Measurements from ENCODE around the gene GPR84. TPM values are rescaled to one million over a fixed set of nuclear protein-coding genes. Genes with fewer than 3 reads are reported as not detected.

GPR84 gene
- total and polyA plus RNA-seq, 12 donors = 0.18 to 6.8 (median 1.2) TPM; not detected in 1

- H3K27me3 ChIP-seq = no peaks in the 10 kb centered on the region
- TF ChIP-seq CTCF (IDR thresholded peaks at IDR 0.05) (peak; percentile 55 to 74 (median 68)), POLR2A (IDR thresholded peaks at IDR 0.05) (peak; percentile 67 to 83)
- H3K4me3 ChIP-seq = peak within 1 kb of the TSS; percentile 12 to 70 (median 64)
- H3K36me3 ChIP-seq (replicated peaks in 1 of 2) = no peaks in the 10 kb centered on the region
- H3K9me3 ChIP-seq (replicated peaks in 1 of 3) = no peaks in the 10 kb centered on the region
- intact Hi-C loops (cut with DNase I) = no loop called here
- peak within 1 kb of the TSS; percentile 45 to 91 (median 79) for H3K27ac ChIP-seq
- peaks cover 0 to 41% of the 10 kb centered on the region in 2 donors for H3K4me1 ChIP-seq (replicated peaks in 1 of 2)
- WGBS, 4 donors = 1 to 2% (median 2%) methylated on average over 31 to 34 of the region's 34 CpGs
- DNase-seq = peak; percentile 94 to 99 (median 98)
These were observed 39.5 kb downstream of the GPR84 start, which contains the start of gene COPZ1 for GRCh38 chr12:54324617-54325441. Gene COPZ1 (plus strand): TSS chr12:54325131. CDS start chr12:54325164, 33 bp downstream.

- TF ChIP-seq POLR2A (IDR thresholded peaks at IDR 0.05) (no peak), CTCF (IDR thresholded peaks at IDR 0.05) (no peak)
- Histone ChIP-seq H3K27ac (no peak overlapping the region), H3K27me3 (no peaks in the 10 kb centered on the region), H3K4me3 (no peak overlapping the region), H3K9me3 (replicated peaks in 1 of 3) (no peaks in the 10 kb centered on the region), H3K36me3 (replicated peaks in 1 of 2) (no peaks in the 10 kb centered on the region), H3K4me1 (replicated peaks in 1 of 2) (peaks cover 0 to 9% of the 10 kb centered on the region in 2 donors)
- DNase-seq = no peak
- WGBS, 4 donors = 77 to 95% (median 84%) methylated on average over 5 of the region's 5 CpGs
- intact Hi-C loops (cut with DNase I) = no loop called here
These were observed 42.9 kb downstream of the GPR84 start for GRCh38 chr12:54321363-54321762.

MicroRNAs encoded within 50 kb of the gene (microRNA counts, 767-probe panel; counts per million panel counts)
- microRNA hsa-miR-148b-3p = 5,718 to 6,692 counts per million in 2 donors

Small RNAs within 50 kb of the gene (microRNA-seq; reads per million reads assigned to microRNA genes)
- gene MIR148B = 181 to 261 (median 256) reads per million in 3 donors

Small RNAs within 50 kb of the gene (small RNA-seq; reads per million reads assigned to genes)
- gene MIR148B (87.7 to 134 reads per million in 2 donors), gene RN7SL744P (0 reads per million in 2 donors), gene RNU6-950P (0 reads per million in 2 donors)

Other genes with a start within 250 kb of the GPR84 start
- 10 to 100 TPM; 29.9 to 52.4 (median 38.8) TPM for gene SMUG1, start 175.5 kb downstream of the GPR84 start, total RNA-seq
- gene SMUG1, start 175.5 kb downstream of the GPR84 start, polyA plus RNA-seq = 10 to 100 TPM; 28.1 to 60.0 (median 58.1) TPM
- 10 to 100 TPM; 39.4 to 88.4 (median 59.9) TPM for gene CBX5, start 84.4 kb downstream of the GPR84 start, total RNA-seq
- gene CBX5, start 84.4 kb downstream of the GPR84 start, polyA plus RNA-seq = 10 to 100 TPM in 2 of 3 donors, 1 to 10 TPM in 1; 8.2 to 44.3 (median 10.9) TPM
- 1,000 to 10,000 TPM in 1 of 9 donors, 100 to 1,000 TPM in 8; 257 to 1,053 (median 429) TPM for gene HNRNPA1, start 83.8 kb downstream of the GPR84 start, total RNA-seq
- gene HNRNPA1, start 83.8 kb downstream of the GPR84 start, polyA plus RNA-seq = 1,000 to 10,000 TPM in 1 of 3 donors, 100 to 1,000 TPM in 2; 901 to 1,171 (median 983) TPM
- gene NFE2, start 63.5 kb downstream of the GPR84 start, total RNA-seq = 1 to 10 TPM in 1 of 9 donors, under 1 TPM in 2, not detected in 6; 0.47 to 3.8 (median 0.72) TPM
- under 1 TPM; 0.13 to 0.80 (median 0.34) TPM for gene NFE2, start 63.5 kb downstream of the GPR84 start, polyA plus RNA-seq
- 100 to 1,000 TPM in 8 of 9 donors, 10 to 100 TPM in 1; 95.2 to 183 (median 152) TPM for gene COPZ1, start 39.4 kb downstream of the GPR84 start, total RNA-seq
- 100 to 1,000 TPM in 1 of 3 donors, 10 to 100 TPM in 2; 54.7 to 252 (median 80.9) TPM for gene COPZ1, start 39.4 kb downstream of the GPR84 start, polyA plus RNA-seq
- 10 to 100 TPM in 6 of 9 donors, 1 to 10 TPM in 2, under 1 TPM in 1; 0.94 to 38.2 (median 13.0) TPM for gene ZNF385A, start 20.2 kb upstream of the GPR84 start, total RNA-seq
- 10 to 100 TPM in 2 of 3 donors, 1 to 10 TPM in 1; 2.7 to 28.0 (median 24.3) TPM for gene ZNF385A, start 20.2 kb upstream of the GPR84 start, polyA plus RNA-seq
- 100 to 1,000 TPM in 3 of 9 donors, 10 to 100 TPM in 6; 15.7 to 141 (median 75.4) TPM for gene ITGA5, start 54.8 kb upstream of the GPR84 start, total RNA-seq
- 100 to 1,000 TPM in 1 of 3 donors, 10 to 100 TPM in 2; 52.2 to 118 (median 56.7) TPM for gene ITGA5, start 54.8 kb upstream of the GPR84 start, polyA plus RNA-seq
- gene GTSF1, start 109.1 kb upstream of the GPR84 start, total RNA-seq = under 1 TPM in 4 of 9 donors, not detected in 5; 0.28 to 0.90 (median 0.55) TPM
- 1 to 10 TPM in 1 of 3 donors, under 1 TPM in 1, not detected in 1; 0.37 to 2.2 TPM for gene GTSF1, start 109.1 kb upstream of the GPR84 start, polyA plus RNA-seq
- 10 to 100 TPM in 8 of 9 donors, 1 to 10 TPM in 1; 3.8 to 61.4 (median 28.3) TPM for gene NCKAP1L, start 133.3 kb upstream of the GPR84 start, total RNA-seq
- gene NCKAP1L, start 133.3 kb upstream of the GPR84 start, polyA plus RNA-seq = 10 to 100 TPM in 1 of 3 donors, 1 to 10 TPM in 2; 5.2 to 11.8 (median 6.8) TPM
- gene PDE1B, start 185.1 kb upstream of the GPR84 start, total RNA-seq = 1 to 10 TPM in 7 of 9 donors, under 1 TPM in 2; 0.72 to 9.2 (median 4.9) TPM
- 1 to 10 TPM; 3.6 to 9.8 (median 9.4) TPM for gene PDE1B, start 185.1 kb upstream of the GPR84 start, polyA plus RNA-seq
- gene PPP1R1A, start 224.2 kb upstream of the GPR84 start, total RNA-seq = 10 to 100 TPM in 1 of 9 donors, 1 to 10 TPM in 3, under 1 TPM in 4, not detected in 1; 0.14 to 10.7 (median 1.1) TPM
- 10 to 100 TPM in 1 of 3 donors, 1 to 10 TPM in 1, under 1 TPM in 1; 0.75 to 32.5 (median 1.6) TPM for gene PPP1R1A, start 224.2 kb upstream of the GPR84 start, polyA plus RNA-seq

Measured in adrenal gland (tissue), 12 donors.